Measurements from ENCODE around the gene CDC20B.

GRCh38 chr5:55191165-55191564 lies 18.2 kb upstream of the CDC20B start:
- TF ChIP-seq, protein P1, sequence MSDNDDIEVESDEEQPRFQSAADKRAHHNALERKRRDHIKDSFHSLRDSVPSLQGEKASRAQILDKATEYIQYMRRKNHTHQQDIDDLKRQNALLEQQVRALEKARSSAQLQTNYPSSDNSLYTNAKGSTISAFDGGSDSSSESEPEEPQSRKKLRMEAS (IDR thresholded peaks at IDR 0.05): no peak
- TF ChIP-seq CTCF (IDR thresholded peaks at IDR 0.05) (no peak), JUN (IDR thresholded peaks at IDR 0.05) (no peak), ZFP36 (IDR thresholded peaks at IDR 0.05; ENCODE audit: borderline replicate concordance, partially characterized antibody) (no peak), ZC3H11A (IDR thresholded peaks at IDR 0.05) (no peak), NPAS2 (CRISPR knock-in tag; IDR thresholded peaks at IDR 0.05; ENCODE audit: borderline replicate concordance) (no peak)
- TF ChIP-seq, protein P2, sequence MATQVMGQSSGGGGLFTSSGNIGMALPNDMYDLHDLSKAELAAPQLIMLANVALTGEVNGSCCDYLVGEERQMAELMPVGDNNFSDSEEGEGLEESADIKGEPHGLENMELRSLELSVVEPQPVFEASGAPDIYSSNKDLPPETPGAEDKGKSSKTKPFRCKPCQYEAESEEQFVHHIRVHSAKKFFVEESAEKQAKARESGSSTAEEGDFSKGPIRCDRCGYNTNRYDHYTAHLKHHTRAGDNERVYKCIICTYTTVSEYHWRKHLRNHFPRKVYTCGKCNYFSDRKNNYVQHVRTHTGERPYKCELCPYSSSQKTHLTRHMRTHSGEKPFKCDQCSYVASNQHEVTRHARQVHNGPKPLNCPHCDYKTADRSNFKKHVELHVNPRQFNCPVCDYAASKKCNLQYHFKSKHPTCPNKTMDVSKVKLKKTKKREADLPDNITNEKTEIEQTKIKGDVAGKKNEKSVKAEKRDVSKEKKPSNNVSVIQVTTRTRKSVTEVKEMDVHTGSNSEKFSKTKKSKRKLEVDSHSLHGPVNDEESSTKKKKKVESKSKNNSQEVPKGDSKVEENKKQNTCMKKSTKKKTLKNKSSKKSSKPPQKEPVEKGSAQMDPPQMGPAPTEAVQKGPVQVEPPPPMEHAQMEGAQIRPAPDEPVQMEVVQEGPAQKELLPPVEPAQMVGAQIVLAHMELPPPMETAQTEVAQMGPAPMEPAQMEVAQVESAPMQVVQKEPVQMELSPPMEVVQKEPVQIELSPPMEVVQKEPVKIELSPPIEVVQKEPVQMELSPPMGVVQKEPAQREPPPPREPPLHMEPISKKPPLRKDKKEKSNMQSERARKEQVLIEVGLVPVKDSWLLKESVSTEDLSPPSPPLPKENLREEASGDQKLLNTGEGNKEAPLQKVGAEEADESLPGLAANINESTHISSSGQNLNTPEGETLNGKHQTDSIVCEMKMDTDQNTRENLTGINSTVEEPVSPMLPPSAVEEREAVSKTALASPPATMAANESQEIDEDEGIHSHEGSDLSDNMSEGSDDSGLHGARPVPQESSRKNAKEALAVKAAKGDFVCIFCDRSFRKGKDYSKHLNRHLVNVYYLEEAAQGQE (IDR thresholded peaks at IDR 0.05): no peak

All from A549 (cell line).